Suprapubic skin (tissue), 3 donors: ENCODE data around the gene TJAP1.

Experiments
- EP300 ChIP-seq: sonication (generic); formaldehyde crosslinking; IDR thresholded peaks from one replicate; pipeline ENCODE4 v1.6.1; 2017; ENCODE audit warnings: antibody characterized with exemption
- POLR2A ChIP-seq, 2 donors: fragments of 450-650 bp; IDR thresholded peaks; one replicate each; pipeline ENCODE4 v1.6.1; 2017; ENCODE audit warnings: antibody characterized with exemption in 2 of 2, mild to moderate bottlenecking in 2 of 2, moderate library complexity in 2 of 2
- TF ChIP-seq, protein P1 (sequence below), 2 donors: fragments of 200-600 bp in 1 of 2; fragments of 450-650 bp in 1 of 2; sonication (generic) in 1 of 2; IDR thresholded peaks; one replicate each; pipeline ENCODE4 v1.5.1; 2016 to 2019; ENCODE audit warnings: antibody characterized with exemption in 2 of 2, mild to moderate bottlenecking in 1 of 2, moderate library complexity in 1 of 2

DNA sequence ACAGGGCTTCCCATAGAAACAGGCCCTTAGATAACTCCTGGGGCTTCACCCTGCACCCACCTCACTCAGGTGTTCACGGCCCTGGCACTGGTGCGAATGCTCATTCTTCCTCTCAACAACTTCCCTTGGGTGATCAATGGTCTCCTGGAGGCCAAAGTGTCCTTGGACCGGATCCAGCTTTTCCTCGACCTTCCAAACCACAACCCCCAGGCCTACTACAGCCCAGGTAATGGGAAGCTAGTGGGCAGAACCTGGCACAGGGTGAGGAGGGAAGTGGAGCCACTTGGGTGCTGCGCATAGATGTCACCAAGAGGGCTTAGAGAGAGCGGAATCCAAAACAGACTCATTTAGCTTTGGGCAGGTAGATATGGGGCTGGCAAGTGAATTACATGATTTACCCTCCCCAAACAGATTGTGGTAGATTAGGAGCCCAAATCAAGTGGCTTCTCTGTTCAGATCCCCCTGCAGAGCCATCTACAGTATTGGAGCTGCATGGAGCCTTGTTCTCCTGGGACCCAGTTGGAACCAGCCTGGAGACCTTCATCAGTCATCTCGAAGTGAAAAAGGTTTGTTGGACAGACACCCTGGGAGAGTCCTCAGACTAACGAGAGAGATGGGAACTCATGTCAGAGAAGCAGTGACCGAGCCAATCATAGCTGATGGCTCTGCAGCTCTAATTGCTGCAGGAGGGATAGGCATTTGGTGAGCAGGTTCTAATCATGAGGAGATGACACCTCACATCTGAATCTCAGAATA, 41.5 kb upstream of the TJAP1 start:
- TF ChIP-seq, protein P1, sequence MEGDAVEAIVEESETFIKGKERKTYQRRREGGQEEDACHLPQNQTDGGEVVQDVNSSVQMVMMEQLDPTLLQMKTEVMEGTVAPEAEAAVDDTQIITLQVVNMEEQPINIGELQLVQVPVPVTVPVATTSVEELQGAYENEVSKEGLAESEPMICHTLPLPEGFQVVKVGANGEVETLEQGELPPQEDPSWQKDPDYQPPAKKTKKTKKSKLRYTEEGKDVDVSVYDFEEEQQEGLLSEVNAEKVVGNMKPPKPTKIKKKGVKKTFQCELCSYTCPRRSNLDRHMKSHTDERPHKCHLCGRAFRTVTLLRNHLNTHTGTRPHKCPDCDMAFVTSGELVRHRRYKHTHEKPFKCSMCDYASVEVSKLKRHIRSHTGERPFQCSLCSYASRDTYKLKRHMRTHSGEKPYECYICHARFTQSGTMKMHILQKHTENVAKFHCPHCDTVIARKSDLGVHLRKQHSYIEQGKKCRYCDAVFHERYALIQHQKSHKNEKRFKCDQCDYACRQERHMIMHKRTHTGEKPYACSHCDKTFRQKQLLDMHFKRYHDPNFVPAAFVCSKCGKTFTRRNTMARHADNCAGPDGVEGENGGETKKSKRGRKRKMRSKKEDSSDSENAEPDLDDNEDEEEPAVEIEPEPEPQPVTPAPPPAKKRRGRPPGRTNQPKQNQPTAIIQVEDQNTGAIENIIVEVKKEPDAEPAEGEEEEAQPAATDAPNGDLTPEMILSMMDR (IDR thresholded peaks at IDR 0.05): no peak
- TF ChIP-seq POLR2A (IDR thresholded peaks at IDR 0.05): no peak
- TF ChIP-seq EP300: no peak
